ENCODE measurements around the gene WNT9B.

Gene WNT9B

GRCh38 chr17:46850688-46851028 is 725 bp upstream of the WNT9B start:
- H3K4me3 ChIP-seq (ENCODE audit: insufficient read depth, low read length, poor library complexity, severe bottlenecking) = no peak overlapping the region
- H3K4me2 ChIP-seq (ENCODE audit: low read depth, low read length, poor library complexity, severe bottlenecking) = no peak overlapping the region
- H3K9me2 ChIP-seq (replicated peaks; ENCODE audit: insufficient read depth, low read length) = no peaks in the 10 kb centered on the region
- H3K9me3 ChIP-seq (ENCODE audit: insufficient read depth, low read length) = no peaks in the 10 kb centered on the region
- H4K20me1 ChIP-seq (ENCODE audit: low read depth, low read length) = no peaks in the 10 kb centered on the region
- no peak overlapping the region for H2AFZ ChIP-seq (ENCODE audit: low read depth, low read length, severe bottlenecking)
- no peak overlapping the region for H3K9ac ChIP-seq (ENCODE audit: low read length)
- TF ChIP-seq CTCF (IDR thresholded peaks at IDR 0.05; ENCODE audit: insufficient read depth, low read length, poor library complexity, severe bottlenecking) = no peak
- no peak for TF ChIP-seq EZH2phosphoT487 (conservative IDR thresholded peaks at IDR 0.05; ENCODE audit: low read length)
- H3K79me2 ChIP-seq (ENCODE audit: insufficient read depth, low read length) = no peaks in the 10 kb centered on the region
- H3K27ac ChIP-seq (ENCODE audit: low read depth, low read length) = no peak overlapping the region
- H3F3A ChIP-seq (ENCODE audit: insufficient read depth) = no peaks in the 10 kb centered on the region
- no peaks in the 10 kb centered on the region for H3K27me3 ChIP-seq (ENCODE audit: low read length)
- H3K36me3 ChIP-seq (ENCODE audit: low read length) = no peaks in the 10 kb centered on the region

- no peak overlapping the region for H3K9ac ChIP-seq (ENCODE audit: low read length)
- no peak for TF ChIP-seq CTCF (IDR thresholded peaks at IDR 0.05; ENCODE audit: insufficient read depth, low read length, poor library complexity, severe bottlenecking)
- TF ChIP-seq EZH2phosphoT487 (conservative IDR thresholded peaks at IDR 0.05; ENCODE audit: low read length) = no peak
- H3F3A ChIP-seq (ENCODE audit: insufficient read depth) = no peaks in the 10 kb centered on the region
- no peaks in the 10 kb centered on the region for H3K79me2 ChIP-seq (ENCODE audit: insufficient read depth, low read length)
- H3K4me2 ChIP-seq (ENCODE audit: low read depth, low read length, poor library complexity, severe bottlenecking) = no peak overlapping the region
- no peak overlapping the region for H3K27ac ChIP-seq (ENCODE audit: low read depth, low read length)
- no peaks in the 10 kb centered on the region for H3K36me3 ChIP-seq (ENCODE audit: low read length)
- no peaks in the 10 kb centered on the region for H3K27me3 ChIP-seq (ENCODE audit: low read length)
- no peak overlapping the region for H3K4me3 ChIP-seq (ENCODE audit: insufficient read depth, low read length, poor library complexity, severe bottlenecking)
- H2AFZ ChIP-seq (ENCODE audit: low read depth, low read length, severe bottlenecking) = no peak overlapping the region
- no peaks in the 10 kb centered on the region for H4K20me1 ChIP-seq (ENCODE audit: low read depth, low read length)
- H3K9me3 ChIP-seq (ENCODE audit: insufficient read depth, low read length) = no peaks in the 10 kb centered on the region
- no peaks in the 10 kb centered on the region for H3K9me2 ChIP-seq (replicated peaks; ENCODE audit: insufficient read depth, low read length)
Observed at GRCh38 chr17:46853896-46854444, 2.6 kb downstream of the WNT9B start.

- no peaks in the 10 kb centered on the region for H3K36me3 ChIP-seq (ENCODE audit: low read length)
- H3K9me3 ChIP-seq (ENCODE audit: insufficient read depth, low read length) = no peaks in the 10 kb centered on the region
- no peak overlapping the region for H3K27ac ChIP-seq (ENCODE audit: low read depth, low read length)
- no peak overlapping the region for H2AFZ ChIP-seq (ENCODE audit: low read depth, low read length, severe bottlenecking)
- H3F3A ChIP-seq (ENCODE audit: insufficient read depth) = no peaks in the 10 kb centered on the region
- H3K9me2 ChIP-seq (replicated peaks; ENCODE audit: insufficient read depth, low read length) = no peaks in the 10 kb centered on the region
- H3K27me3 ChIP-seq (ENCODE audit: low read length) = no peaks in the 10 kb centered on the region
- H3K79me2 ChIP-seq (ENCODE audit: insufficient read depth, low read length) = no peaks in the 10 kb centered on the region
- H4K20me1 ChIP-seq (ENCODE audit: low read depth, low read length) = no peaks in the 10 kb centered on the region
- no peak overlapping the region for H3K9ac ChIP-seq (ENCODE audit: low read length)
- no peak overlapping the region for H3K4me3 ChIP-seq (ENCODE audit: insufficient read depth, low read length, poor library complexity, severe bottlenecking)
- H3K4me2 ChIP-seq (ENCODE audit: low read depth, low read length, poor library complexity, severe bottlenecking) = no peak overlapping the region
- TF ChIP-seq EZH2phosphoT487 (conservative IDR thresholded peaks at IDR 0.05; ENCODE audit: low read length) = no peak
Observed at GRCh38 chr17:46854515-46854914, 3.1 kb downstream of the WNT9B start.

GRCh38 chr17:46854948-46855347 is 3.6 kb downstream of the WNT9B start:
- no peaks in the 10 kb centered on the region for H3K79me2 ChIP-seq (ENCODE audit: insufficient read depth, low read length)
- no peaks in the 10 kb centered on the region for H3K9me2 ChIP-seq (replicated peaks; ENCODE audit: insufficient read depth, low read length)
- H3K4me3 ChIP-seq (ENCODE audit: insufficient read depth, low read length, poor library complexity, severe bottlenecking) = no peak overlapping the region
- no peak overlapping the region for H3K27ac ChIP-seq (ENCODE audit: low read depth, low read length)
- H3K9ac ChIP-seq (ENCODE audit: low read length) = no peak overlapping the region
- no peak overlapping the region for H2AFZ ChIP-seq (ENCODE audit: low read depth, low read length, severe bottlenecking)
- no peaks in the 10 kb centered on the region for H3F3A ChIP-seq (ENCODE audit: insufficient read depth)
- H3K4me2 ChIP-seq (ENCODE audit: low read depth, low read length, poor library complexity, severe bottlenecking) = no peak overlapping the region
- no peaks in the 10 kb centered on the region for H3K9me3 ChIP-seq (ENCODE audit: insufficient read depth, low read length)
- TF ChIP-seq EZH2phosphoT487 (conservative IDR thresholded peaks at IDR 0.05; ENCODE audit: low read length) (no peak), CTCF (IDR thresholded peaks at IDR 0.05; ENCODE audit: insufficient read depth, low read length, poor library complexity, severe bottlenecking) (no peak)
- H3K27me3 ChIP-seq (ENCODE audit: low read length) = no peaks in the 10 kb centered on the region
- H3K36me3 ChIP-seq (ENCODE audit: low read length) = no peaks in the 10 kb centered on the region
- H4K20me1 ChIP-seq (ENCODE audit: low read depth, low read length) = no peaks in the 10 kb centered on the region
